Memory B cell (primary cell): ENCODE measurements around the gene CACNA2D2.

Experiments used
- ATAC-seq: fragments of 150-1000 bp; cut with Tn5 transposase; 2 replicates; pipeline ENCODE4 v1.10.0; 2021; ENCODE audit warnings: low read depth, mild to moderate bottlenecking, moderate library complexity
- DNase-seq, 2 donors: peaks; one replicate each; pipeline ENCODE4 v3.0.0; 2022; ENCODE audit warnings: low spot score in 2 of 2
- H3K27ac Mint-ChIP-seq: one replicate; pipeline ENCODE4 v1.8.0; 2022; ENCODE audit warnings: mild to moderate bottlenecking, moderate library complexity, mixed read lengths
- H3K27me3 Mint-ChIP-seq: one replicate; pipeline ENCODE4 v1.8.0; 2022; ENCODE audit warnings: mixed read lengths
- H3K36me3 Mint-ChIP-seq: one replicate; pipeline ENCODE4 v1.8.0; 2022; ENCODE audit warnings: mild to moderate bottlenecking, mixed read lengths
- H3K4me1 Mint-ChIP-seq: one replicate; pipeline ENCODE4 v1.8.0; 2022; ENCODE audit warnings: mixed read lengths
- H3K4me3 Mint-ChIP-seq: one replicate; pipeline ENCODE4 v1.8.0; 2022; ENCODE audit warnings: mild to moderate bottlenecking, moderate library complexity, mixed read lengths
- H3K9me3 Mint-ChIP-seq: one replicate; pipeline ENCODE4 v1.8.0; 2022; ENCODE audit warnings: mixed read lengths

CACNA2D2 gene

GRCh38 chr3:50503504-50504342 lies at the start of gene CACNA2D2:
Gene CACNA2D2 (minus strand): TSS chr3:50503634. CDS start chr3:50503423, 211 bp downstream.
- Mint-ChIP-seq H3K4me1 (peaks cover 5% of the 10 kb centered on the region), H3K27me3 (peaks cover 20% of the 10 kb centered on the region), H3K4me3 (peak within 1 kb of the TSS; percentile 76), H3K9me3 (no peaks in the 10 kb centered on the region), H3K36me3 (no peaks in the 10 kb centered on the region), H3K27ac (no peak within 1 kb of the TSS)
- ATAC-seq (peak; percentile 87), DNase-seq (peak; percentile 65)

GRCh38 chr3:50552598-50552997 lies 49.2 kb upstream of the CACNA2D2 start:
- H3K27me3 Mint-ChIP-seq = peaks cover 7% of the 10 kb centered on the region
- no peak for DNase-seq
- no peaks in the 10 kb centered on the region for H3K4me1 Mint-ChIP-seq
- no peaks in the 10 kb centered on the region for H3K36me3 Mint-ChIP-seq
- ATAC-seq = no peak
- H3K27ac Mint-ChIP-seq = no peak overlapping the region
- no peak overlapping the region for H3K4me3 Mint-ChIP-seq
- no peaks in the 10 kb centered on the region for H3K9me3 Mint-ChIP-seq

GRCh38 chr3:50551681-50552435 lies 48.4 kb upstream of the CACNA2D2 start:
- H3K4me1 Mint-ChIP-seq = no peaks in the 10 kb centered on the region
- no peaks in the 10 kb centered on the region for H3K36me3 Mint-ChIP-seq
- H3K27me3 Mint-ChIP-seq = peaks cover 7% of the 10 kb centered on the region
- DNase-seq (no peak), ATAC-seq (no peak)
- no peak overlapping the region for H3K27ac Mint-ChIP-seq
- no peaks in the 10 kb centered on the region for H3K9me3 Mint-ChIP-seq
- H3K4me3 Mint-ChIP-seq = no peak overlapping the region

- Mint-ChIP-seq H3K4me3 (no peak overlapping the region), H3K4me1 (no peaks in the 10 kb centered on the region), H3K27ac (no peak overlapping the region), H3K27me3 (peaks cover 7% of the 10 kb centered on the region), H3K9me3 (no peaks in the 10 kb centered on the region), H3K36me3 (no peaks in the 10 kb centered on the region)
- no peak for ATAC-seq
- no peak for DNase-seq
These were observed 47.7 kb upstream of the CACNA2D2 start for GRCh38 chr3:50551054-50551659.

GRCh38 chr3:50550079-50550736 lies 46.8 kb upstream of the CACNA2D2 start:
- peak; percentile 77 for ATAC-seq
- peak; percentile 48 to 68 for DNase-seq
- H3K4me1 Mint-ChIP-seq = no peaks in the 10 kb centered on the region

GRCh38 chr3:50549226-50549625 lies 45.8 kb upstream of the CACNA2D2 start:
- H3K27me3 Mint-ChIP-seq = peaks cover 5% of the 10 kb centered on the region
- ATAC-seq (no peak), DNase-seq (no peak)
- no peaks in the 10 kb centered on the region for H3K36me3 Mint-ChIP-seq
- no peak overlapping the region for H3K4me3 Mint-ChIP-seq
- no peaks in the 10 kb centered on the region for H3K9me3 Mint-ChIP-seq
- H3K27ac Mint-ChIP-seq = no peak overlapping the region
- no peaks in the 10 kb centered on the region for H3K4me1 Mint-ChIP-seq

More at GRCh38 chr3:50550079-50550736, 46.8 kb upstream of the CACNA2D2 start:
- Mint-ChIP-seq H3K4me3 (no peak overlapping the region), H3K27ac (no peak overlapping the region), H3K9me3 (no peaks in the 10 kb centered on the region), H3K36me3 (no peaks in the 10 kb centered on the region), H3K27me3 (peaks cover 5% of the 10 kb centered on the region)

GRCh38 chr3:50545781-50546180 lies 42.3 kb upstream of the CACNA2D2 start:
- H3K9me3 Mint-ChIP-seq = no peaks in the 10 kb centered on the region
- no peak overlapping the region for H3K4me3 Mint-ChIP-seq
- H3K4me1 Mint-ChIP-seq = no peaks in the 10 kb centered on the region

GRCh38 chr3:50542177-50543034 lies 39.0 kb upstream of the CACNA2D2 start:
- no peak overlapping the region for H3K27ac Mint-ChIP-seq
- peaks cover 20% of the 10 kb centered on the region for H3K27me3 Mint-ChIP-seq
- DNase-seq = peak; percentile 61 to 69

More at GRCh38 chr3:50545781-50546180, 42.3 kb upstream of the CACNA2D2 start:
- DNase-seq (no peak), ATAC-seq (no peak)
- Mint-ChIP-seq H3K27ac (no peak overlapping the region), H3K27me3 (peaks cover 8% of the 10 kb centered on the region), H3K36me3 (no peaks in the 10 kb centered on the region)

GRCh38 chr3:50539356-50540286 lies 36.2 kb upstream of the CACNA2D2 start:
- H3K9me3 Mint-ChIP-seq = no peaks in the 10 kb centered on the region
- ATAC-seq = no peak

More at GRCh38 chr3:50542177-50543034, 39.0 kb upstream of the CACNA2D2 start:
- ATAC-seq = peak; percentile 53
- H3K4me3 Mint-ChIP-seq = no peak overlapping the region
- H3K4me1 Mint-ChIP-seq = no peaks in the 10 kb centered on the region
- H3K36me3 Mint-ChIP-seq = no peaks in the 10 kb centered on the region
- no peaks in the 10 kb centered on the region for H3K9me3 Mint-ChIP-seq

GRCh38 chr3:50537421-50538129 lies 34.1 kb upstream of the CACNA2D2 start:
- Mint-ChIP-seq H3K27ac (no peak overlapping the region), H3K9me3 (no peaks in the 10 kb centered on the region), H3K36me3 (no peaks in the 10 kb centered on the region), H3K4me3 (no peak overlapping the region), H3K27me3 (peaks cover 34% of the 10 kb centered on the region), H3K4me1 (peaks cover 2% of the 10 kb centered on the region)
- no peak for ATAC-seq
- DNase-seq = no peak

More at GRCh38 chr3:50539356-50540286, 36.2 kb upstream of the CACNA2D2 start:
- no peak overlapping the region for H3K27ac Mint-ChIP-seq
- no peak for DNase-seq
- no peak overlapping the region for H3K4me3 Mint-ChIP-seq
- H3K27me3 Mint-ChIP-seq = peaks cover 31% of the 10 kb centered on the region
- no peaks in the 10 kb centered on the region for H3K36me3 Mint-ChIP-seq
- peaks cover 2% of the 10 kb centered on the region for H3K4me1 Mint-ChIP-seq

- Mint-ChIP-seq H3K27ac (no peak overlapping the region), H3K27me3 (peaks cover 41% of the 10 kb centered on the region), H3K4me3 (no peak overlapping the region), H3K36me3 (no peaks in the 10 kb centered on the region), H3K9me3 (no peaks in the 10 kb centered on the region), H3K4me1 (peaks cover 2% of the 10 kb centered on the region)
- no peak for ATAC-seq
- no peak for DNase-seq
These were observed 33.2 kb upstream of the CACNA2D2 start for GRCh38 chr3:50536471-50537180.
